GM21390 (cell line): ENCODE results near the gene SWT1.

Source experiments
- ATAC-seq: cut with Tn5 transposase; IDR thresholded peaks from one replicate; pipeline ENCODE4 v1.9.1; 2021; ENCODE audit not compliant: unreplicated experiment

Gene SWT1

GRCh38 chr1:185156854-185157598 is at the start of gene SWT1, which contains the start of gene TRMT1L:
Gene SWT1 (plus strand): TSS chr1:185157167. CDS start chr1:185160842, 3,675 bp downstream.
Gene TRMT1L (minus strand): TSS chr1:185156953. CDS start chr1:185156712, 241 bp downstream.
- ATAC-seq, result peak; percentile 90

GRCh38 chr1:185108321-185108720 is 48.6 kb upstream of the SWT1 start:
- ATAC-seq, result no peak

GRCh38 chr1:185110145-185110544 is 46.8 kb upstream of the SWT1 start:
- ATAC-seq, result no peak

GRCh38 chr1:185111873-185112272 is 45.1 kb upstream of the SWT1 start:
- no peak for ATAC-seq

GRCh38 chr1:185112356-185112755 is 44.6 kb upstream of the SWT1 start:
- no peak for ATAC-seq

- no peak for ATAC-seq
These were observed 27.3 kb upstream of the SWT1 start for GRCh38 chr1:185129708-185130107.

- no peak for ATAC-seq
These were observed 24.4 kb upstream of the SWT1 start for GRCh38 chr1:185132534-185132933.

- ATAC-seq, result no peak
These were observed 18.9 kb upstream of the SWT1 start for GRCh38 chr1:185137896-185138545.

GRCh38 chr1:185139246-185139645 is 17.7 kb upstream of the SWT1 start:
- ATAC-seq, result no peak

- no peak for ATAC-seq
These were observed 12.7 kb upstream of the SWT1 start for GRCh38 chr1:185144233-185144632.

- ATAC-seq, result no peak
These were observed 5.8 kb upstream of the SWT1 start for GRCh38 chr1:185151215-185151614.

- ATAC-seq, result no peak
These were observed 4.7 kb upstream of the SWT1 start for GRCh38 chr1:185152187-185152767.

- ATAC-seq, result no peak
These were observed 2.0 kb upstream of the SWT1 start for GRCh38 chr1:185154912-185155513.

- ATAC-seq, result no peak
These were observed 1.2 kb upstream of the SWT1 start for GRCh38 chr1:185155600-185156287.

GRCh38 chr1:185156288-185156853 is 596 bp upstream of the SWT1 start:
- peak; percentile 29 for ATAC-seq

- ATAC-seq, result no peak
These were observed 839 bp downstream of the SWT1 start for GRCh38 chr1:185157599-185158412.

GRCh38 chr1:185158800-185159199 is 1.8 kb downstream of the SWT1 start:
- no peak for ATAC-seq

- ATAC-seq, result no peak
These were observed 3.0 kb downstream of the SWT1 start for GRCh38 chr1:185159966-185160365.

- ATAC-seq, result no peak
These were observed 5.5 kb downstream of the SWT1 start for GRCh38 chr1:185162491-185162890.

- ATAC-seq, result no peak
These were observed 9.1 kb downstream of the SWT1 start for GRCh38 chr1:185166106-185166505.
